Neutrophil (primary cell): Measurements from ENCODE around the gene STPG4.

ENCODE experiments used
- H3K27ac ChIP-seq: fragments of 200-600 bp; sonication (generic); 2 replicates; pipeline ENCODE4 v1.5.1; 2016; ENCODE audit warnings: mild to moderate bottlenecking, moderate library complexity
- H3K27me3 ChIP-seq: fragments of 200-600 bp; sonication (generic); 2 replicates; pipeline ENCODE4 v1.6.0; 2016; ENCODE audit warnings: mild to moderate bottlenecking
- H3K36me3 ChIP-seq: fragments of 200-600 bp; sonication (generic); 2 replicates; pipeline ENCODE4 v1.5.1; 2017
- H3K4me1 ChIP-seq, 2 experiments: fragments of 200-600 bp in 1 of 2; sonication (generic) in 1 of 2; 1 replicate in 1 of 2; 2 replicates in 1 of 2; pipeline versions ENCODE4 v1.5.1 to v1.6.1; 2013 to 2016; ENCODE audit warnings: low read depth in 1 of 2, low read length in 1 of 2, mild to moderate bottlenecking in 1 of 2, moderate library complexity in 1 of 2; ENCODE audit not compliant: control insufficient read depth in 1 of 2, insufficient read depth in 1 of 2
- H3K4me3 ChIP-seq, 2 experiments: fragments of 200-600 bp in 1 of 2; sonication (generic) in 1 of 2; 1 replicate in 1 of 2; 2 replicates in 1 of 2; pipeline ENCODE4 v1.5.1; 2013 to 2016; ENCODE audit warnings: low read depth in 1 of 2, low read length in 1 of 2, mild to moderate bottlenecking in 1 of 2, moderate library complexity in 1 of 2
- H3K9me3 ChIP-seq: fragments of 200-600 bp; sonication (generic); 2 replicates; pipeline ENCODE4 v1.5.1; 2016
- TF ChIP-seq, protein P1 (sequence below): fragments of 200-600 bp; sonication (generic); IDR thresholded peaks from 2 replicates; pipeline ENCODE4 v1.5.1; 2016; ENCODE audit warnings: antibody characterized with exemption

STPG4 gene

DNA sequence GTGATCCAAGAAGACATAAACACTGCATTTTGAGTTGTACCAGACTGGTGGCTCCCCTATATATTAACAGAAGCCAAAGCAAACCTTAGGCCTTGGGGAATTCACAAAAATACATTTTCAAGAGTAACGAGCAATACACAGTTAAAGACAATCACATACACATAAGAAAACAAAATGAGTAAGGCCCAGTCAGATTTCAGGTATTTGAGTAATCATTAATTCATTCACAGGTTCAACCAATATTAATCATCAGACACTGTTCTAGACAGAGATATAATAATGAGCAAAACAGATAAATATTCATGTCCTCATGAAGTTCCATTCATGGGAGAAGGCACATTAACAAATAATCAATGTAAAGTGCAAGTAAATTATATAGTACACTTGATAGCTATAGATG lies 9.6 kb downstream of the STPG4 start:
- H3K36me3 ChIP-seq = peaks cover 76% of the 10 kb centered on the region
- H3K27ac ChIP-seq = no peak overlapping the region

DNA sequence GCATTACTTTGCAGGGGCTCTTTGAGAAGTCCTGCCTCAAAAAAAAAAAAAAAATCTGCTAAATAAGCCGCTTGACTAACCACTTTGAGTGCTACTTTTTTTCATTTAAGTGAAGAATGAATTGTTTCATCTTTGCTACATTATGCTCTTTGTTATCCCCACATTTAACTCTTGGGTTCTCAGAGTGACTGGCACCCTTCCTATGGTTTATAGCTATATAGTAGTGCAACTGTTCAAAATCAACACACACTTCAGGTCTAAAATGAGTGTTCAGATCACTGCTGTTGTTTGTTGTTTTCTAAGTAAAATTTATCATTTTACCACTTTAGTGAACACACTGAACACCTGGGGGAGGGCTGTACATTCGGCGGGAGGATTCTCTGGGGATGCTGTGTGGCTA lies 13.6 kb downstream of the STPG4 start:
- TF ChIP-seq, protein P1, sequence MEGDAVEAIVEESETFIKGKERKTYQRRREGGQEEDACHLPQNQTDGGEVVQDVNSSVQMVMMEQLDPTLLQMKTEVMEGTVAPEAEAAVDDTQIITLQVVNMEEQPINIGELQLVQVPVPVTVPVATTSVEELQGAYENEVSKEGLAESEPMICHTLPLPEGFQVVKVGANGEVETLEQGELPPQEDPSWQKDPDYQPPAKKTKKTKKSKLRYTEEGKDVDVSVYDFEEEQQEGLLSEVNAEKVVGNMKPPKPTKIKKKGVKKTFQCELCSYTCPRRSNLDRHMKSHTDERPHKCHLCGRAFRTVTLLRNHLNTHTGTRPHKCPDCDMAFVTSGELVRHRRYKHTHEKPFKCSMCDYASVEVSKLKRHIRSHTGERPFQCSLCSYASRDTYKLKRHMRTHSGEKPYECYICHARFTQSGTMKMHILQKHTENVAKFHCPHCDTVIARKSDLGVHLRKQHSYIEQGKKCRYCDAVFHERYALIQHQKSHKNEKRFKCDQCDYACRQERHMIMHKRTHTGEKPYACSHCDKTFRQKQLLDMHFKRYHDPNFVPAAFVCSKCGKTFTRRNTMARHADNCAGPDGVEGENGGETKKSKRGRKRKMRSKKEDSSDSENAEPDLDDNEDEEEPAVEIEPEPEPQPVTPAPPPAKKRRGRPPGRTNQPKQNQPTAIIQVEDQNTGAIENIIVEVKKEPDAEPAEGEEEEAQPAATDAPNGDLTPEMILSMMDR = no peak
- Histone ChIP-seq H3K4me1 (no peaks in the 10 kb centered on the region), H3K4me3 (no peak overlapping the region), H3K9me3 (no peaks in the 10 kb centered on the region), H3K36me3 (peaks cover 38% of the 10 kb centered on the region), H3K27ac (no peak overlapping the region), H3K27me3 (no peaks in the 10 kb centered on the region)

More for the DNA sequence above, 9.6 kb downstream of the STPG4 start:
- Histone ChIP-seq H3K4me3 (no peak overlapping the region), H3K9me3 (no peaks in the 10 kb centered on the region), H3K27me3 (no peaks in the 10 kb centered on the region), H3K4me1 (no peaks in the 10 kb centered on the region)
- TF ChIP-seq, protein P1 = no peak

DNA sequence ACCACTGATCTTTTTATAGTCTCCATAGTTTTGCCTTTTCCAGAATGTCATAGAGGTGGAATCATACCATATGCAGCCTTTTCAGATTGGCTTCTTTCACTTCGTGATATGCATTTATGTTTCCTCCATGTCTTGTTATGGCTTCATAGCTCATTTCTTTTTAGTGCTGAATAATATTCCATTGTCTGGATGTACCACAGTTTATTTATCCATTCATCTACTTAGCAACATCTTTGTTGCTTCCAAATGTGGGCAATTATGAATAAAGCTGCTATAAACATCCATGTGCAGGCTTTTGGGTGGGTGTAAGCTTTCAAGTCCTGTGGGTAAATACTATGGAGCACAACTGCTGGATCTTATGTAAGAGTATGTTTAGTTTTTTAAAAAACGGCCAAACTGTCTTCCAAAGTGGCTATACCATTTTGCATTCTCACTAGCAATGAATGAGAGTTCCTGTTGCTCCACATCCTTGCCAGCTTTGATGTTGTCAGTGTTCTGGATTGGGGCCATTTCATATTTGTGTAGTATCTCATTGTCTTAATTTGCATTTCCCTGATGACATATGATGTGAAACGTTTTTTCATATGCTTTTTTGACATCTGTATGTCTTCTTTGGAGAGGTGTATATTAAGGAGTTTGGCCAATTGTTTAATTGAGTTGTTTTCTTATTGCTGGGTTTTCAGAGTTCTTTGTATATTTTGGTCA lies 20.6 kb downstream of the STPG4 start:
- TF ChIP-seq, protein P1 = no peak
- Histone ChIP-seq H3K27me3 (no peaks in the 10 kb centered on the region), H3K4me1 (no peaks in the 10 kb centered on the region), H3K9me3 (no peaks in the 10 kb centered on the region), H3K4me3 (no peak overlapping the region), H3K36me3 (no peaks in the 10 kb centered on the region), H3K27ac (no peak overlapping the region)

DNA sequence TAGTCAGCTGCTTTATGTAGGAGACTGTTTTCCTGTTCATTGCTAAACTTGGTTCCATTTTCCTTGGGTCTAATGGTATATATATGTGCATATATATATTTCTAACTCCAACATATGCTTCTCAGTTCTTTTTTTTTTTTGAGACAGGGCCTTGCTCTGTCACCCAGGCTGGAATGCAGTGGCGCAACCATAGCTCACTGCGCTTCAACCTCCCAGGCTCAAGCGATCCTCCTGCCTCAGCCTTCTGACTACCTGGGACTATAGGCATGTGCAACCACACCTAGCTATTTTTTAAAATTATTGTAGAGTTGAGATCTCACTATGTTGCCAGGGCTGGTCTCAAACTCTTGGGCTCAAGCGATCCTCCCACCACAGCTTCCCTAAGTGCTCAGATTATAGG lies 22.1 kb downstream of the STPG4 start:
- Histone ChIP-seq H3K4me1 (no peaks in the 10 kb centered on the region), H3K27ac (no peak overlapping the region), H3K36me3 (no peaks in the 10 kb centered on the region), H3K27me3 (no peaks in the 10 kb centered on the region), H3K4me3 (no peak overlapping the region), H3K9me3 (no peaks in the 10 kb centered on the region)
- TF ChIP-seq, protein P1 = no peak

DNA sequence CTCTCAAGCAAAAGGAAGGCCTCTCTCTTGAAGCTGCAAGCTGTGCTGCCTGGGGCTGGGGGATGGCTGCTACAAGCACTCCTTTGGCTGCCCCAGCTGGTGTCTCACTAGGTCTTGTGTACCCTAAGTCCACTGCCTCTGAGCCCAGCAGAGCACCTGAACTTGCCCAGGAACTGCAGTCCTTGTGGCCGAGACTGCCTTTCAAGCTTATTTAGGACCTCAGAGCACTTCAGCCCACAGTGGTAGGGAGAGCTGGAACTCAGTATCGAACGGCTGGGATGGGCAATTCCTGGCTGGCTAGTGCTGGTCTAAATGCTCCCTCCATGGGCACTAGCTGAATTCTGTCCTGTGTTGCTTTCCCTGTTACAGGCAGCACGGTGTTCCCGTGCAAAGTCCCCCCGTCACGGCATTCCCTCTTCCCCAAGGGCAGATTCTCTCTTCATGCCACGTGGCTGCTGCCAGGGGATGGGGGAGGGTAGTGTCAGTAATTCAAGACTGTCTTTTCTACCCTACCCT lies 25.9 kb downstream of the STPG4 start:
- TF ChIP-seq, protein P1 = no peak
- Histone ChIP-seq H3K4me1 (no peaks in the 10 kb centered on the region), H3K4me3 (no peak overlapping the region), H3K9me3 (no peaks in the 10 kb centered on the region), H3K27me3 (no peaks in the 10 kb centered on the region), H3K27ac (no peak overlapping the region), H3K36me3 (no peaks in the 10 kb centered on the region)
